Measurements from ENCODE around the gene PPP1R12B. TPM values are rescaled to one million over a fixed set of nuclear protein-coding genes. Genes with fewer than 3 reads are reported as not detected.
"Not testable (repeated sequence)": the region's sequence is repeated elsewhere in the genome, so short reads cannot be mapped to it uniquely, and the experiment has no call there.

Gene PPP1R12B
- total RNA-seq, 2 experiments from 2014 or later: 19.1 to 23.5 TPM

DNA sequence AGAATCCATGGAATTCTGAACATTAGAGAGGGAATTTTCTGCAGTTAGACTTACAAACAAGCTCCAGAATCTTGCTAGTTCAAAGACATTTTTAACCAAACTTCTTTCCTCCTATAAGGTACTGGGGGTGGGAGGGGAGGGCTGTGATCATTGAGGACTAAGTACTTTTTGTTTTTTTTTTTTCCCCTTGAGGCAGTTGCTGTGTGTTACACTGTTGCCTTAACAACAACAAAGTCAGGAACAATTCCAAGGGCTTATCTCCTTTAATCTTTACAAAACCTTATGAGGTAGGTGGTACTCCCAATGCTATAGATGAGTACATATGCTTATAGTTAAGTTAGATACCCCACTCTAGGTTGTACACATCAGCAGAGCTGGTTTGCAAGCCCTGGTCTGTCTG, 62.9 kb downstream of the PPP1R12B start:
- no peak overlapping the region for H3K27ac ChIP-seq (ENCODE audit: low read depth, low read length, poor library complexity, severe bottlenecking)
- BruUV-seq (replicated peaks): no TSS peak
- ChIA-PET POLR2A (interaction anchor here (0.6 to 0.8 kb wide), 2 partner anchors 10 to 47 kb away, joined by 3 to 5 read pairs; no protein-coding TSS in a partner anchor), CTCF (ENCODE audit: unreplicated experiment) (no interaction called here)
- intact Hi-C loops (cut with micrococcal nuclease; ENCODE audit: unreplicated experiment): no loop called here
- no peaks in the 10 kb centered on the region for H3K79me2 ChIP-seq (ENCODE audit: insufficient read depth, low read depth, low read length)
- H3K9me2 ChIP-seq (ENCODE audit: insufficient read depth, low read length): no peaks in the 10 kb centered on the region
- H3K36me3 ChIP-seq (ENCODE audit: insufficient read depth, low read length): no peaks in the 10 kb centered on the region
- H4K20me1 ChIP-seq (ENCODE audit: insufficient read depth, low read length): no peaks in the 10 kb centered on the region
- no peaks in the 10 kb centered on the region for H3K9me3 ChIP-seq (ENCODE audit: low read length)
- H3K4me3 ChIP-seq (ENCODE audit: low read depth, low read length, poor library complexity, severe bottlenecking): no peak overlapping the region
- H2AFZ ChIP-seq (ENCODE audit: low read length): no peak overlapping the region
- no peaks in the 10 kb centered on the region for H3K4me1 ChIP-seq (ENCODE audit: insufficient read depth, low read length, poor library complexity, severe bottlenecking)
- TF ChIP-seq CTCF (conservative IDR thresholded peaks at IDR 0.05; ENCODE audit: low read length) (no peak), EZH2phosphoT487 (IDR thresholded peaks at IDR 0.05; ENCODE audit: borderline replicate concordance, low read depth, low read length) (no peak)
- no peak for DNase-seq (ENCODE audit: low spot score)
- H3K4me2 ChIP-seq (ENCODE audit: low read length): no peak overlapping the region

- CTCF ChIA-PET (ENCODE audit: unreplicated experiment); intact Hi-C loops (cut with micrococcal nuclease; ENCODE audit: unreplicated experiment); H3K4me2 ChIP-seq (ENCODE audit: low read length); DNase-seq (ENCODE audit: low spot score); H4K20me1 ChIP-seq (ENCODE audit: insufficient read depth, low read length); H2AFZ ChIP-seq (ENCODE audit: low read length); H3K9me3 ChIP-seq (ENCODE audit: low read length); BruUV-seq (replicated peaks); H3K9me2 ChIP-seq (ENCODE audit: insufficient read depth, low read length); POLR2A ChIA-PET; H3K27ac ChIP-seq (ENCODE audit: low read depth, low read length, poor library complexity, severe bottlenecking); H3K79me2 ChIP-seq (ENCODE audit: insufficient read depth, low read depth, low read length); H3K4me1 ChIP-seq (ENCODE audit: insufficient read depth, low read length, poor library complexity, severe bottlenecking); H3K4me3 ChIP-seq (ENCODE audit: low read depth, low read length, poor library complexity, severe bottlenecking); H3K36me3 ChIP-seq (ENCODE audit: insufficient read depth, low read length): not testable (repeated sequence)
Observed at GRCh38 chr1:202412421-202412820, 63.9 kb downstream of the PPP1R12B start.

GRCh38 chr1:202416641-202417040, 68.1 kb downstream of the PPP1R12B start:
- Histone ChIP-seq H3K4me3 (ENCODE audit: low read depth, low read length, poor library complexity, severe bottlenecking) (no peak overlapping the region), H2AFZ (ENCODE audit: low read length) (no peak overlapping the region), H3K79me2 (ENCODE audit: insufficient read depth, low read depth, low read length) (no peaks in the 10 kb centered on the region), H4K20me1 (ENCODE audit: insufficient read depth, low read length) (no peaks in the 10 kb centered on the region), H3K36me3 (ENCODE audit: insufficient read depth, low read length) (no peaks in the 10 kb centered on the region), H3K4me1 (ENCODE audit: insufficient read depth, low read length, poor library complexity, severe bottlenecking) (no peaks in the 10 kb centered on the region), H3K4me2 (ENCODE audit: low read length) (no peak overlapping the region), H3K9me2 (ENCODE audit: insufficient read depth, low read length) (no peaks in the 10 kb centered on the region), H3K9me3 (ENCODE audit: low read length) (no peaks in the 10 kb centered on the region), H3K27ac (ENCODE audit: low read depth, low read length, poor library complexity, severe bottlenecking) (no peak overlapping the region)
- DNase-seq (ENCODE audit: low spot score): no peak
- CTCF ChIA-PET (ENCODE audit: unreplicated experiment): no interaction called here
- POLR2A ChIA-PET: no interaction called here
- intact Hi-C loops (cut with micrococcal nuclease; ENCODE audit: unreplicated experiment): no loop called here
- BruUV-seq (replicated peaks): no TSS peak
- TF ChIP-seq CTCF (conservative IDR thresholded peaks at IDR 0.05; ENCODE audit: low read length) (no peak), EZH2phosphoT487 (IDR thresholded peaks at IDR 0.05; ENCODE audit: borderline replicate concordance, low read depth, low read length) (no peak)

GRCh38 chr1:202417141-202417540, 68.6 kb downstream of the PPP1R12B start:
- H3K4me2 ChIP-seq (ENCODE audit: low read length); H2AFZ ChIP-seq (ENCODE audit: low read length); H3K79me2 ChIP-seq (ENCODE audit: insufficient read depth, low read depth, low read length); H3K4me1 ChIP-seq (ENCODE audit: insufficient read depth, low read length, poor library complexity, severe bottlenecking); H3K36me3 ChIP-seq (ENCODE audit: insufficient read depth, low read length); CTCF ChIA-PET (ENCODE audit: unreplicated experiment); POLR2A ChIA-PET; H3K4me3 ChIP-seq (ENCODE audit: low read depth, low read length, poor library complexity, severe bottlenecking); DNase-seq (ENCODE audit: low spot score); intact Hi-C loops (cut with micrococcal nuclease; ENCODE audit: unreplicated experiment); BruUV-seq (replicated peaks); H3K9me2 ChIP-seq (ENCODE audit: insufficient read depth, low read length); H4K20me1 ChIP-seq (ENCODE audit: insufficient read depth, low read length); H3K27ac ChIP-seq (ENCODE audit: low read depth, low read length, poor library complexity, severe bottlenecking); H3K9me3 ChIP-seq (ENCODE audit: low read length): not testable (repeated sequence)

GRCh38 chr1:202417762-202418201, 69.3 kb downstream of the PPP1R12B start:
- H3K4me2 ChIP-seq (ENCODE audit: low read length); H3K4me3 ChIP-seq (ENCODE audit: low read depth, low read length, poor library complexity, severe bottlenecking); DNase-seq (ENCODE audit: low spot score); CTCF ChIA-PET (ENCODE audit: unreplicated experiment); H4K20me1 ChIP-seq (ENCODE audit: insufficient read depth, low read length); H3K9me3 ChIP-seq (ENCODE audit: low read length); H3K9me2 ChIP-seq (ENCODE audit: insufficient read depth, low read length); BruUV-seq (replicated peaks); H3K27ac ChIP-seq (ENCODE audit: low read depth, low read length, poor library complexity, severe bottlenecking); H3K79me2 ChIP-seq (ENCODE audit: insufficient read depth, low read depth, low read length); H3K4me1 ChIP-seq (ENCODE audit: insufficient read depth, low read length, poor library complexity, severe bottlenecking); intact Hi-C loops (cut with micrococcal nuclease; ENCODE audit: unreplicated experiment); H3K36me3 ChIP-seq (ENCODE audit: insufficient read depth, low read length); H2AFZ ChIP-seq (ENCODE audit: low read length): not testable (repeated sequence)
- POLR2A ChIA-PET: interaction anchor here (0.6 to 1.0 kb wide), 2 partner anchors 20 to 28 kb away, joined by 3 read pairs; no protein-coding TSS in a partner anchor

All from OCI-LY7 (cell line).